Esophagus squamous epithelium (tissue), 4 donors: ENCODE measurements around the gene NUP153.

Experiments
- POLR2A ChIP-seq, 4 donors: fragments of 450-650 bp; IDR thresholded peaks; one replicate each; pipeline ENCODE4 v1.6.1; 2017; ENCODE audit warnings: antibody characterized with exemption in 4 of 4, mild to moderate bottlenecking in 4 of 4, moderate library complexity in 3 of 4
- TF ChIP-seq, protein P1 (sequence below), 6 experiments: fragments of 450-650 bp in 4 of 6; fragments of 200-600 bp in 2 of 6; sonication (generic) in 2 of 6; IDR thresholded peaks; one replicate each; pipeline ENCODE4 v1.5.1; 2016 to 2019; ENCODE audit warnings: antibody characterized with exemption in 6 of 6, mild to moderate bottlenecking in 4 of 6, moderate library complexity in 4 of 6

DNA sequence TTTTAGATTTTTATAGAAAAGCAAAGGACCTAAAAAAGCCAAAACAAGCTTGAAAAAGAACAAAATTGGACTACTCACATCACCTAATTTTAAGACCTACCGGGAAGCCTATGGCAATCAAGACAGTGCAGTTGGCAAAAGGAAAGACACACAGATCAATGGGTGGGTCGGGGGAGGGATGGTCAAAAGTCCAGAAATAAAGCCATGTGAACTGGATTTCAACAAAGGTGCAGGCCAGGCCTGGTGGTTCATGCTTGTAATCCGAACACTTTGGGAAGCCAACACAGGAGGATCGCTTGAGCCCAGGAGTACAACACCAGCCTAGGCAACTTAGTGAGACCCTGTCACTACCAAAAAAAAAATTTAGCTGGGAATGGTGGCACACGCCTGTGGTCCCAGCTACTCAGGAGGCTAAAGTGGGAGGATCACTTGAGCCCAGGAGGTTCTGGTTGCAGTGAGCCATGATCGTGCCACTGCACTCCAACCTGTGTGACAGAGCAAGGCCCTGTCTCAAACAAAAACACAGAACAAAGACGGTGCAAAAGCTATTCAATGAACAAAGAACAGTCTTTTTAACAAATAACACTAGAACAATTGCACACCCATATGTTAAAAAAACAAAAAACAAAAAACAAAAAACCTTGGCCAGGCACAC lies 34.5 kb downstream of the NUP153 start:
- TF ChIP-seq, protein P1, sequence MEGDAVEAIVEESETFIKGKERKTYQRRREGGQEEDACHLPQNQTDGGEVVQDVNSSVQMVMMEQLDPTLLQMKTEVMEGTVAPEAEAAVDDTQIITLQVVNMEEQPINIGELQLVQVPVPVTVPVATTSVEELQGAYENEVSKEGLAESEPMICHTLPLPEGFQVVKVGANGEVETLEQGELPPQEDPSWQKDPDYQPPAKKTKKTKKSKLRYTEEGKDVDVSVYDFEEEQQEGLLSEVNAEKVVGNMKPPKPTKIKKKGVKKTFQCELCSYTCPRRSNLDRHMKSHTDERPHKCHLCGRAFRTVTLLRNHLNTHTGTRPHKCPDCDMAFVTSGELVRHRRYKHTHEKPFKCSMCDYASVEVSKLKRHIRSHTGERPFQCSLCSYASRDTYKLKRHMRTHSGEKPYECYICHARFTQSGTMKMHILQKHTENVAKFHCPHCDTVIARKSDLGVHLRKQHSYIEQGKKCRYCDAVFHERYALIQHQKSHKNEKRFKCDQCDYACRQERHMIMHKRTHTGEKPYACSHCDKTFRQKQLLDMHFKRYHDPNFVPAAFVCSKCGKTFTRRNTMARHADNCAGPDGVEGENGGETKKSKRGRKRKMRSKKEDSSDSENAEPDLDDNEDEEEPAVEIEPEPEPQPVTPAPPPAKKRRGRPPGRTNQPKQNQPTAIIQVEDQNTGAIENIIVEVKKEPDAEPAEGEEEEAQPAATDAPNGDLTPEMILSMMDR (IDR thresholded peaks at IDR 0.05): no peak
- no peak for TF ChIP-seq POLR2A (IDR thresholded peaks at IDR 0.05)
